ENCODE results near the gene DIS3L2.
"Not testable (repeated sequence)": the region's sequence is repeated elsewhere in the genome, so short reads cannot be mapped to it uniquely, and the experiment has no call there.

DIS3L2 gene

DNA sequence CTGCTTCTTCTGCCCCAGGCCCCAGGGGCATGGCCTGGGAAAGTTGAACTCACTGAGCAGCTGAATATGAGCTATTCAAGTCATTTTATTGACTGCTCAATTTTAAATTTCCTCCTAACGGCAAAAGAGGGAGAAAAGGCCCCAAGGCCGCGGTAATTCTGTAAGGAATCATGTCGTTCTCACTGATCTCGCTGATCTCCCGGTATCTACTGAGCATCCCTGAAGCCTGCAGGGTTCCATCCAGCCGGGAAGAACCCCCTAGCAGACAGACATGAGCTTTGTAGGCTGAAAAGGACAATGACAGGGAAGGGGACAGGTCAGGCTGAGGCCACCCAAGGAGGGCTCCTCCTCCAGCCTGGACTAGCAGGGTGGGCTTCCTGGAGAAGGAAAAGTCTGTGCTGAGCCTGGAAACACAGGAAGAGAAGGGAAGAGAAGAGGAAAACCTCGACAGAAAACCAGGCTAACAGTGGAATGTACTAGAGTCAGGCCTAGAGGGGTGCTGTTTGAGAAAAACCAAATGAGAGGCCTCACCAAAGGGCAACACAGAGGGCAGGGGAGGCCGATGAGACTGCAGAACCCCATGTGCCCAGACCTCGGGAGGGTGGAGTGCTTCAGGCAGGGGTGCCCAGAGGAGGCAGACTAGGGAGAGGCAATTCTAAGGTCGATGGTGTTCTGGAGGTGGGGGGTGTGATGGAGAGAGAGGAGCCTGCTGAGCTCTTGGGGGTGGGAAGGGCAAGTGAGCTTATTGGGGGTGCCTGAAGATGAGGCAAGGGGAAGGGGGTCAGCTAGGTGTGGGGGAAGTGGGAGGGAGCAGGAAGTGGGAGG lies 32.4 kb upstream of the DIS3L2 start:
- in situ Hi-C loops (cut with MboI; ENCODE audit: low sequenced_read_pairs), result no loop called here

DNA sequence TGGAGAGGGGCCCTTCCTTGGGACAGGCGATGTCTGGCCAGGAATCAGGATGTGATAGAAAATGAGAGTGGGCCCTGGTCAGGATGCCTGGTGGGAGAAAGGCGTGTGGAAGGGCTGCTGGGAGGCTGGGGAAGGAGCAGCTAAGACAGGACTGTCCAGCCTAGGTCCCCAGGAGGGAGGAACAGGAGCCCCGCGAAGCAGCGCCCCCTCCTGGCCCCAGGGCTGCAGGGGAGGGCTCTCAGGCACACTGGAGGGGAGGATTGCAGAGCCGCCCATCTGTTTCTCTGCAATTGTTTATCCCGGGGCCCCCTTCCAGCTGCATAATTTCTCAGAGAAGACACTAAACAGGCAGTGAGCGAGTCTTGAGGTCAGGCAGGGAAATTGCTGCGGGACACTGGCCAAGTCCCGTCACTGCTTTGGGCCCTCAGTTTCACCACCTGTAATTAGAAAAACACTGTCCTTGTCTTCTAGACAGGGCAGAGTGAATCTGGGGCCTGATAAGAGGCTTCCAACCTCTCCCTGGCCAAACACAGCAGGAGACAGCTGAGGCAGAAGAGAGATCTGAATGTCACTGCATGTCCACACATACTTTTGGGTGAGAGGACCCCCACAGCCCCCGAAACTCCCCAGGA lies 31.4 kb upstream of the DIS3L2 start:
- in situ Hi-C loops (cut with MboI; ENCODE audit: low sequenced_read_pairs), result no loop called here

DNA sequence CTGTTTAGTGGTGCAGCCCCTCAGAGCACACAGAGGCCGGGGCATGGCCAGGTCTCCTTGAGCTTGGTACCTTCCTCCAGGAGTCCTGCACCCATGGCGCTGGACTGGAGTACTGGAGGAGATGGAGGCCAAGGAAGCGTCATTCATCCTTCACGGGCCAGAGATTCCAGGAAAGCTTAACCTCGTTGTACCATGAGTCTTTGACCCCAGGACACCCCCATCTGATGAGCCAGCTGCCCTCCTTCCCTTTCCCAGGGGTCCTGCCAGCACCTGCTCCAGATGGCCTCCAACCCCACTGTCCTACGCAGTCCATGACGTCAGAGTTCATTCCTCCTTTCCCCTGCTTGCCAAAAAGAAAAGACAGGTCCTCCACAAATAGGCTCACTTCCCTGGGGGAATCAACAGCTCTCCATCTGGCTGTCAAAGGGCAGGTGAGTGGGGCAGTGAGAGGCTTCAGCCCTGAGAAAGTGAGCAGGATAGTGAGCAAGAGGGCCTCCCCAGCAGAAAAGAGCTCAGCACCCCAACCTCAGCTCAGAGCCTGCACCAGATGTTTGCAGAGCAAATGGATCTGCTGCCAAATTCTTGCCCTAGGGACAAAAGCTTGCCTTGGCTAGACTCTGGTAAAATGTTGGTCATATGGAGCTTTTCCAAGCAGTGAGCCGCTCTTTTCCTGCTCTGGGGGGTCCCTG lies 30.8 kb upstream of the DIS3L2 start:
- in situ Hi-C loops (cut with MboI; ENCODE audit: low sequenced_read_pairs), result no loop called here

DNA sequence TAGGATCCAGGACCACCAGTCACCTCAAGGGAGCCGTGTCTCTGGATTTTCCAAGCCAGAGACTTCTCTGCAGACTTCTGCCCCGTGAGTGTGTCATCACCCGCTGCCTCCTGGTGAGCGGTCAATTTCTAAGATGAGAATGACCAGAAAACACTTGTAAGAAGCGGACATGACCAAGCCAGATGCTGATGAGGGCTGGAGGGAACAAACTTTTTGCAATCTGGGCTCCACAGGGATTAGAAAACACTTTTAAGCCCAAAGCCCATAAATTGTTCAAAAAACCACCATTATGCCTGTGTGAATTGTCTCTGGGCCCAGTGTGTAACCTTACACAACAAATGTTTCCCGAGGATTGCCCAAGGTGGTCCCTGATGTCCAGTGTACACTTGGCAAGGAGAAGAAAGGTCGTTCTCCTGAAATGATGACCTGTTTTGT lies 30.0 kb upstream of the DIS3L2 start:
- in situ Hi-C loops (cut with MboI; ENCODE audit: low sequenced_read_pairs), result no loop called here

DNA sequence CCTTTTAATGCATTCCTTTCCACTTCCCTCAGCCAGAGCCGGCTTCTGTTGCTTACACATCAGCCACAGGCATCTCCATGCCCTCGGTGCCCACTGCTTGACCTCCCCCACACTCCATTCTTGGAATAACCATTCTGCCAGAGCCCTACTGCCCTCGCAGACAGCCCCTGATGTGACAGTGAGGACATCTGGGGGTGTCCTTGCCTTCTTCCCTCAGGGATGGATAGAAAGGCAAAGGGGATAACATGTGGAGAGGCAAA lies 28.9 kb upstream of the DIS3L2 start:
- in situ Hi-C loops (cut with MboI; ENCODE audit: low sequenced_read_pairs), result no loop called here

DNA sequence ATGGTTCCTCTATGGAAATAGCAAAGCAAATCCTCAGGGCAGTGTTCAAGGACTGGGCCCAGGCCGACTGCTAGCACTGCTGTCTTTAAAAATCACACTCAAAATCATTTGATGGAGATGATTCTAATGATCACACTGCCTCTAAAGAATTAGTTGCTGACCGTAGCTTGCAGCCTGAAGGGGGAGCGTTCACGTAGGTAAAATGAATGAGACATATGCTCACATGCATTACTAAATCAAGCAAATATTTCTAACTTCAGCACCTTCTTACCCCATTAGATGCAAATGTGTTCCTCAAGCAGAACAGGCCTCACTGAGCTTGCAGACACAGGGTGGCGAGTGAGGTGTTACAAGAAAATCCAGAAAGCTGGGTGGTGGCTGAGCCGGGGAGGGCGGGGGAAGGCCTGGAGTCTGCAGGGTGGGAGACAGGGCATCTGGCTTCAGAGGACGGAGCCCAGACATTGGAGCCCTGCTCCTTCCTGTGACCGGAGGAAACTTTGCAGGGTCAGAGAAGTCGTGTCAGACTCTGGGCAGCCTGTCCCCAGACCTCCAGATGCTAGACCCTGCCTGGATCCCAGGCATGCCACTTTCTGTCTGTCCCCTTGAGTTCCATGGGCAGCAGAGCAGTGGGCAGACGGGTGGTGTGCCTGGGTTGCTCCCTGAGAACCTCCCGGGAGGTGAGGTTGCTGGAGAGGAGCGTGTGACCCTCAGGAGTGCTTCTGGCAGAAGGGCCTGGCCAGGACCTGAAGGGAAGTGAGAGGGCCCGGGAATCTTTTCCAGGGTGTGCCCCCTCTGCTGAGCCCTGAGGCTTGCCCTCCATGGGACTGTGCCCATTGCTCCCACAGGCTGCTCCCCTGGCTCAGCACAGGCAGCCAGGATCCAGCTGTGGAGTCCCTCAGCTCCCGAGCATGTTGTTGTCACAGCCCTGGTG lies 28.3 kb upstream of the DIS3L2 start:
- in situ Hi-C loops (cut with MboI; ENCODE audit: low sequenced_read_pairs), result no loop called here

DNA sequence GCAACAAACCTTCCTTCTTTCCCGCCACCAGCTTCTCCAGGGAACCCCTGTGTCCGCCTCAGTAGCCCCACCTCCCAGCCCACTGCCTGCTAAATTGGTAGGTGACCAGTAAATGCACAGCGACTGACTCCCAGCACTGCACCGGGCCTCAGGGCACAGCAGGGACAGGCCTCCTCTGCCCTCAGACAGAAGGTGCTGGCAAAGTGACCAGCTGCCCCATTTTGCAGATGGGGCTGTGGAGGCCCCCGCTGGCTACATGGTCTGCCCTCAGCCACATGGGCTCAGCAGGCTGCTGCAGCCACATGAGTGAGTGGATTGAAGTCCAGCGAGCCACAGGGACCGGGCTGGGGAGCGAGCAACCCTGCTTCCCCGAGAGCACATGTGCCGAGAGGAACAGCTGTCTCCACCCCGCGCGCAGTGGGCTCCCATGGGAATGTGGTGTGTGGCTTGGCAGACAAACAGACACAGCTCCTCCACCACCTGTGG lies 27.6 kb upstream of the DIS3L2 start:
- in situ Hi-C loops (cut with MboI; ENCODE audit: low sequenced_read_pairs), result no loop called here

DNA sequence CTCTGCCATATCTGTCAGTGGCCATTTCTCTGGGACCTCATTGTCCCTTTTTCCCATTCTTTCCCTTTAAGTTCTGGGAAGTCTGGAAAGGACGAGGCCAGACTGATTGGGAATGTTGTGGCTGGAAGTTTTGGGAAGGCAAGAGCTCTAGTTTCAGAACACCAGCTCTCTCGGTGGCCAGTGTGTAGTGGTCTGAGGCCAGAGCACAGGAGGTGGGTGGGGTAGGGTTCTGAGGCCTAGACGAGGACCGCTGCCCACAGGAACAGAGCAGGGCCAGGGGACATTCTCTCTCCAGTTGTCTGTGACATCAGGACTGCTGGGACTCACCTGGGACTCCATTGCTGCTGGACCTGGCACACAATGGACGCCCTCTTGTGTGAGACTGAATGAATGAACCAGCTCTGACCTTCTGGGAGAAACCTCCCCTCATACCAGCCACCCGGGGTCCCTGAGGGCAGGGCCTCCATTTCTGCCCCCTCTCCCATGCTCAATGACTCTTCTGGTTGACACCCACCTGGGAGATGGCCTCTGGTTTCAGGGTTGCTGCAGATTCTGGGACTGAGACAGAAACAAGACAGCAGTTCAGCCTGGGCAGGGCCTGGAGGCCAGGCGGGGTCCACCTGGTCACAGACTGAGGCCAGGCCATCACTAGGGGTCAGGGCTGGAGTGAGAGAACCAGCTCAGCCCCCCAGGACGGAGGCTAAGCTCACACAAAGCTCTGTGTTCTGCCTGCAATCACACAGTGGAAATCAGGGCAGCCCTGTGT lies 26.9 kb upstream of the DIS3L2 start:
- in situ Hi-C loops (cut with MboI; ENCODE audit: low sequenced_read_pairs), result no loop called here

DNA sequence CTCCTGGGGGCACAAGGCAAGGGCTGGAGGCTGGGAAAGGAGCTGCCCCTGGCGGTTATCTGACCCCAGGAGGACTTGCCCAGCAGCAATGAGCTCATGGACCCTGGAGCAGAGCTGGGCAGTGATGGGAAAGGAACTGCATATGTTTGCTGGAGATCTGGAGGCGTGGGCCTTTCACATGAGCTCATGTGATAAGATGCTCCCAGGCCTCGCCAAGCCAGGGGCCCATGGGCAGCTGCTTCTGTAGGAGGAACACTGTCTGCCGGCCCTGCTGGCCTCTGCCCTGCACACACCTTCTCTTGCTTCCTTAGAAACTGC lies 26.3 kb upstream of the DIS3L2 start:
- in situ Hi-C loops (cut with MboI; ENCODE audit: low sequenced_read_pairs), result no loop called here

DNA sequence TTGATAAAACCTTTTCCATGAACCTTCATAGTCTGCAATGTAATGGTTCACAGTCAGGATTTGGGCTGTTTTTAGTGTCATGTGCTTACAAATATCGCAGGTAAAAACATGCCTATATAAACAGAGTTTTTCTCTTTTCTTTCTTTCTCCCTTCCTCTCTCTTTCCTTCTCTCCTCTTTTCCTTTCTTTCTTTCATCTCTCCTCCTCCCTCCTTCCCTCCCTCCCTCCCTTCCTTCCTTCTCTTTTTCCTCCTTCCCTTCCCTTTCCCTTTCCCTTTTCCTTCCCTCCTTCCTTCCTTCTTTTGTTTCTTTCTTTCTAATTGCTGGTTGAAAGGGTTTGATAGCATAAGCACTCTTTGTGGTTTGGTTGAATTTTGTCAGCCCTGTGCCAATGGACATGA lies 25.7 kb upstream of the DIS3L2 start:
- in situ Hi-C loops (cut with MboI; ENCODE audit: low sequenced_read_pairs), result no loop called here

DNA sequence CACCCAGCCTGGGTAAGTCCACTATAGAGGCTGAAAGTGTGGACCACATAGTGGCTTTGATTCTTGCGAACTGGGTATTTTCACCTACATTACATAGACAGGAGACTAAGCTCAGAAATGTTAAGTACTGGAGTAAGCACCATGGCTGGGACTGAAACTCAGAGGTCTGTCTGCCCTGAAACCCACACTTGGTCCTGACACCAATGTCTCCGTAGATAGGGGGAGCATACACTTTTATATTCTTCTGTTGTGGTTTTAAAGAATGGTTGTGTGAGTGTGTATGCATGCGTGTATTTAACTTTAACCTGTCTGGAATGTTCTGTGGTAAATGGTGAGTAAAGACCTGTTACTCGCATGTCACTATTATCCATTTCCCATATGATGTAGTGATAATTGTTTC lies 25.0 kb upstream of the DIS3L2 start:
- in situ Hi-C loops (cut with MboI; ENCODE audit: low sequenced_read_pairs), result no loop called here

DNA sequence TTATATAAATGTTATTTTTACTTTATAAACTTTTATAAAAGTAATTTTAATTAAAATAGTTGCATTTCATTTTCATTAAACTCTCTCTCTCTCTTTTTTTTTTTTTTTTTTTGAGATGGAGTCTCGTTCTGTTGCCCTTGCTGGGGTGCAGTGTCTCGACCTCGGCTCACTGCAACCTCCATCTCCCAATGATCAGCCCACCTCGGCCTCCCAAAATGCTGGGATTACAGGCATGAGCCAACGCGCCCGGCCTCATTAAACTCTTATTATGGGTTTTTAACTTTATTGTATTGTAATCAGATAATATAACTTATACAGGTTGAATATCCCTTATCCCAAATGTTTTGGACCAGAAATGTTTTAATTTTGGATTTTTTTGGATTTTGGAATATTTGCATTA lies 24.5 kb upstream of the DIS3L2 start:
- in situ Hi-C loops (cut with MboI; ENCODE audit: low sequenced_read_pairs), result no loop called here

DNA sequence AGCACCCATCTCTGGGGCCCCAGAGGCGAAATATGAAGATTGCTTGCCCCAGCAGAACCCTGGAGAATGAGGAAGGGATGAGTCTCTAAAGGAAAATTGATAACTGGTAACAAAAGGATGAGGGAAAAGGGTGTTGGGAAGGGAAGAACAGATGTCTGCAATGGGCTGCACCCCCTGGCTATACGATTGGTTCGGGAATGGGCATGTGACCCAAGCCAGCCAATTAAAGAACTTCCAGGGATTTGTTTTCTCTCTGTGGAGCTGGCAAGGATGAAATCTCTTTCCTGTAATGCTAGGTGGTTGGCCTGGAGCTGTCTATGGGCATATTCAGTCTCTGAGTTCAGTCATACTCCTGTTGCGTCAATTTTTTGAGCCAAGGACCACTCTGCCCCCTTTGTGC lies 22.5 kb upstream of the DIS3L2 start:
- in situ Hi-C loops (cut with MboI; ENCODE audit: low sequenced_read_pairs), result no loop called here

DNA sequence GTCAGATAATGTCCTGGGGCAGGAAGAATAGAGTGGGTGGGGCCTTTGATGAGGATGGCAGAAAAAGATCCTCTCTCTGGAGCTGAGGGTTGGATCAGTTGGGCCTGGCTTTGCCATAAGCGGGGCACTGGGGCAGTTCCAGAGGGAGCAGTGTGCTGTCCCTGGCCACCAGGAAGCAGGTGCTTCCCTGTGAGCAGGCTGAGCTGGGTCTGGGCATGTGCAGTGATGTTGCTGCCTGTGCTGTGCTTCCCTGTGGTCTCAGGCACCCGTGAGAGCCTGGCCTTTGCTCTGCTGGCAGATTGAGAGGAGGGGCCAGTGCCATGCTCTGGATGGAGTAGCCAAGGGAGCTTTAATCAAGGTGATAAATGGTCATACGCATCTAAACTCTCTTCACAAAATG lies 20.7 kb upstream of the DIS3L2 start:
- in situ Hi-C loops (cut with MboI; ENCODE audit: low sequenced_read_pairs), result no loop called here

DNA sequence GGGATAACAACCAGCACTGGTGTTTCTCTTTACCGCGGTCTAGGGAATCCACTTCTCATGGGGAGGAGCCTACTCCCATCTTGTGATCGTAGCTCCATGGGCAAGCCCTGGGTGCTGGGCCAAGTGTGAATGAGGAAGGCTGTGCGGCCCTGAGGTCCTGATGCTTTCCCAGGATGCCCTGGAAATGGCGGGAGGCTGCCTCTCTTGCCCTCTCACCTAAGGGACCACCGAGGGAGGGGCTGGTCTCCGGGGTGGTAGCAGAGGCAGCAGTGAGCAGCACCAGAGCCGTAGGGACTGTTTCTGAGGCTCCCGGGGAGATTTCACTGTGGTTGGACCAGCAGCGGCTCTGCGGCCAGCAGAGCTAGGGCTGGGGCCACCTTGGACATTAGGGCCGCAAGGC lies 19.8 kb upstream of the DIS3L2 start:
- in situ Hi-C loops (cut with MboI; ENCODE audit: low sequenced_read_pairs), result no loop called here

DNA sequence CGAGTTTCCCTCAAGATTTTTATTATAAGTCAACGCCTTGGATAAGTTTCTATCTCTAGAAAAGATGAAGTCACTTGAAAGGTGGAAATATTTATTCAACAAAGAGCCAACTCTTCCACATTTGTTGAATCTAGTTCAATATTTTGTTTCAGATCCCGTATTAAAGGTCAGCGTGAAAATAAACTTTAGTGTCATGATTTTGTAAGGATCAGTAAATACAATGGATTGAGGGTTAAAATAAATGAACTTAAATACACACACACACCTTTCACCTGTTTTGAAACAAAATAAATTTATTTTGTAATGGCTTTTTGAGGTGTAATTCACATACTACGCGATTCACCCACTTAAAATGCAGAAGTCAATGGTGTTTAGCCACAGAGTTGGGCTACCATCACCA lies 19.3 kb upstream of the DIS3L2 start:
- in situ Hi-C loops (cut with MboI; ENCODE audit: low sequenced_read_pairs), result no loop called here

DNA sequence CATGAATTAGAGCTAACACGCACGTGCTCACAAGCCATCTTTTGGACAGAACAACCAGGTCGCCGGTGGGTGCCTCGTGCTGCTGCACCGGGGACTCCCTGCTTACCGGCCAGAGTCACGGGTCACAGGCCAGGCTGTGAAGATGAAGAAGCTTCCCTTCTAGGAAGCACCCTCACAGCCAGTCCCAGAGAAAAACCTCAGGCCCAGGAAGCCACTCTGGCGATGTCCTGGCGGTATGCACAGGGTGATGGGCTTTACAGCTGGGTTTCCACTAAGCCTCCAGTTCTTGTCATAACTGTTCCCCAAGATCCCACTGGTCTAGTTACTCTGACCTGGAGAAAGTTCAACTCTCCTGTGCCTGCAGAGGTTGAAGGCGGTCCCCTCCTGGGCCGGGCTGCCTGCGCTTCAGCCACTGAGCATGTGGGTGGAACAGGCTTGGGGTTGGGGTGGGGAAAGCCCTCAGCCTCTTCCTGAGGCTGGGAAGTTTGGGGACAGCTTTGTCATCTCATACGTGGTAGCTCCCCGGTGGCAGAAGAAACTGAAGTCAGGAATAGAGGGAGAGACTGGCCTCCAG lies 15.2 kb upstream of the DIS3L2 start:
- in situ Hi-C loops (cut with MboI; ENCODE audit: low sequenced_read_pairs), result no loop called here

DNA sequence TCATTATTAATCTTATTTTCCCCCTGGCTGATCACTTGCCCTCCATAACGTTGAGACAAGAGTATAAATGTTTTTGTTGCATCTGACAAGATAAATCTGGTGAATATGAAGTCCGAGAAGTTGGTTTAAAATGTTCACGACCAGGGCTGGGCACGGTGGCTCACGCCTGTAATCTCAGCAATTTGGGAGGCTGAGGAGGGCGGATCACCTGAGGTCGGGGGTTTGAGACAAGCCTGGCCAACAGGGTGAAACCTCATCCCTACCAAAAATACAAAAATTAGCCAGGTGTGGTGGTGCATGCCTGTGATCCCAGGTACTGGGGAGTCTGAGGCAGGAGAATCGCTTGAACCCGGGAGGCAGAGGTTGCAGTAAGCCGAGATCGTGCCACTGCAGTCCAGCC lies 14.4 kb upstream of the DIS3L2 start:
- in situ Hi-C loops (cut with MboI; ENCODE audit: low sequenced_read_pairs), result not testable (repeated sequence)

DNA sequence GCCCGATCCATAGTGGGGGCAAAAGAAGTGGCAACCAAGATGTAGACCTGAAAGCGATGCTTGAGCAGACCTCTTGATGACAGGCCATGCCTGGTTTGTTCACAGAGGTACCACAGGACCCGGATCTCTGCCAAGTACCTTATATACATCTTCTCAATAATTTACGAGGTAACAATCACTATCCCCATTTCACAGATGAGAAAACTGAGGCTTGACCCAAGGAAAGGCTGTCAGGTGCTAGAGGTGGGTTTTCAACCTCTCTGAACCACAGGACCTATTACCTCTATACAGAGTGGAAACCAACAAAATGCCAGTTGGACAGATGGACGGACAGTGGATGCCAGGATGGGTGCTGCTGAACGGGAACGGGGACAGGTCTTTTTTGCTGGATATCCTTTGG lies 13.8 kb upstream of the DIS3L2 start:
- in situ Hi-C loops (cut with MboI; ENCODE audit: low sequenced_read_pairs), result no loop called here

DNA sequence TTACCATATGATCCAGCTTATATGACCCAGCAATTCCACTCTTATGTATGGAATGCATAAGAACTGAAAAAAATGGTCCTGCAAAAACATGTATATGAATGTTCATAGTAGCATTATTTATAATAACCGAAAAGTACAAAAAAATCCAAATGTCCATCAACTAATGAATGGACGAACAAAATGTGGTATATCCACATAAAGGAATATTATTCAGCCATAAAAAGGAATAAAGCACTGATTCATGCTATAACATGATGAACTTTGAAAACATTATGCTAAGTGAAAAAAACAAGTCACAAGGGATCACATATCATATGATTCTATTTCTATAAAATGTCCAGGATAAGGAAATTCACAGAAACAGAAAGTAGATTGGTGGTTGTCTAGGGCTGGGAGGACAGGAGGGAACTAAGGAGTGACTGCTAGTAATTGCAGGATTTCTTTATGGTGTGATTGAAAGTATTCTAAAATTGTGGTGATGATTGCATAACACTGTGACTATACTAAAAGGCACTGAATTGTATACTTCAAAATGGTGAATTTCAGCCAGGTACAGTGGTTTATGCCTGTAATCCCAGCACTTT lies 10.0 kb upstream of the DIS3L2 start:
- in situ Hi-C loops (cut with MboI; ENCODE audit: low sequenced_read_pairs), result no loop called here
